SK-N-SH (cell line): Measurements from ENCODE around the gene CDSN. TPM values are rescaled to one million over a fixed set of nuclear protein-coding genes. Genes with fewer than 3 reads are reported as not detected.

Experiments
- CTCF ChIA-PET: fragments of 300-600, 350-600 bp; formaldehyde crosslinking; extraction: SDS; loops from one replicate; lab custom pipeline; 2021; lab: Yijun Ruan, JAX
- POLR2A ChIA-PET: fragments of 350-600 bp; sonication (Branson Sonifier 250); formaldehyde crosslinking; extraction: SDS; loops from one replicate; lab custom pipeline; 2020; ENCODE audit warnings: antibody characterized with exemption, inconsistent platforms; lab: Yijun Ruan, JAX
- DNase-seq: peaks from one replicate; pipeline ENCODE4 v3.0.0; 2012
- H2AFZ ChIP-seq: fragments of 200-600 bp; sonication (generic); 2 replicates; pipeline ENCODE4 v1.8.1; 2016; ENCODE audit warnings: antibody characterized with exemption, mild to moderate bottlenecking, low read depth
- H3F3A ChIP-seq: fragments of 200-600 bp; sonication (generic); replicated peaks from 2 replicates; pipeline ENCODE3; 2016; ENCODE audit warnings: antibody characterized with exemption, mild to moderate bottlenecking; ENCODE audit not compliant: insufficient read depth
- H3K27ac ChIP-seq, 2 experiments: fragments of 200-500 bp in 1 of 2; fragments of 200-600 bp in 1 of 2; sonication (Bioruptor generic) in 1 of 2; sonication (generic), shearing (Covaris generic) in 1 of 2; 2 replicates each; pipeline versions ENCODE4 v1.5.1 to v1.6.1; 2014 to 2016; ENCODE audit warnings: low read depth in 2 of 2, inconsistent platforms in 1 of 2, low read length in 1 of 2, mild to moderate bottlenecking in 1 of 2, mixed read lengths in 1 of 2
- H3K27me3 ChIP-seq: fragments of 200-600 bp; sonication (generic), shearing (Covaris generic); 2 replicates; pipeline ENCODE4 v1.6.1; 2016; ENCODE audit warnings: mixed run types; ENCODE audit not compliant: insufficient read depth
- H3K36me3 ChIP-seq, 2 experiments: fragments of 200-500 bp in 1 of 2; fragments of 200-600 bp in 1 of 2; sonication (Bioruptor generic) in 1 of 2; sonication (generic) in 1 of 2; replicated peaks in 1 of 2; 2 replicates each; pipeline versions ENCODE3 to v1.5.1; 2014 to 2016; ENCODE audit warnings: low read length in 1 of 2, mild to moderate bottlenecking in 1 of 2; ENCODE audit not compliant: insufficient read depth in 2 of 2, control insufficient read depth in 1 of 2
- H3K4me1 ChIP-seq, 2 experiments: fragments of 200-500 bp in 1 of 2; fragments of 200-600 bp in 1 of 2; sonication (Bioruptor generic) in 1 of 2; sonication (generic), shearing (Covaris generic) in 1 of 2; 2 replicates each; pipeline versions ENCODE4 v1.5.1 to v1.6.1; 2014 to 2016; ENCODE audit warnings: low read depth in 1 of 2, low read length in 1 of 2, mixed run types in 1 of 2; ENCODE audit not compliant: insufficient read depth in 2 of 2, control insufficient read depth in 1 of 2
- H3K4me2 ChIP-seq: fragments of 200-600 bp; sonication (generic), shearing (Covaris generic); 2 replicates; pipeline ENCODE4 v1.6.1; 2017; ENCODE audit warnings: mixed run types
- H3K4me3 ChIP-seq, 2 experiments: fragments of 200-500 bp in 1 of 2; fragments of 200-600 bp in 1 of 2; sonication (Bioruptor generic) in 1 of 2; sonication (generic), shearing (Covaris generic) in 1 of 2; 2 replicates each; pipeline versions ENCODE4 v1.5.1 to v1.8.1; 2014 to 2016; ENCODE audit warnings: low read depth in 2 of 2, inconsistent platforms in 1 of 2, low read length in 1 of 2, mild to moderate bottlenecking in 1 of 2, mixed read lengths in 1 of 2, moderate library complexity in 1 of 2
- H3K79me2 ChIP-seq: fragments of 200-600 bp; sonication (generic); 2 replicates; pipeline ENCODE4 v1.8.1; 2017; ENCODE audit warnings: mild to moderate bottlenecking; ENCODE audit not compliant: insufficient read depth
- H3K9ac ChIP-seq: fragments of 200-600 bp; sonication (generic); 2 replicates; pipeline ENCODE4 v1.6.1; 2017; ENCODE audit warnings: mixed run types
- H3K9me2 ChIP-seq: fragments of 200-600 bp; sonication (generic); 2 replicates; pipeline ENCODE4 v1.6.1; 2017; ENCODE audit warnings: mixed run types
- H3K9me3 ChIP-seq: fragments of 200-600 bp; sonication (generic); 2 replicates; pipeline ENCODE4 v1.6.1; 2017; ENCODE audit warnings: mixed run types, mild to moderate bottlenecking, moderate library complexity
- H4K20me1 ChIP-seq: fragments of 200-600 bp; sonication (generic); 2 replicates; pipeline ENCODE4 v1.6.1; 2017; ENCODE audit warnings: mild to moderate bottlenecking, mixed run types; ENCODE audit not compliant: insufficient read depth
- ELF1 ChIP-seq: IDR thresholded peaks from 2 replicates; pipeline ENCODE4 v1.4.0; 2012
- EZH2phosphoT487 ChIP-seq: fragments of 200-600 bp; sonication (generic); IDR thresholded peaks from 2 replicates; pipeline ENCODE4 v1.6.1; 2017; ENCODE audit warnings: low read depth, mixed run types, mild to moderate bottlenecking, antibody characterized with exemption, moderate library complexity, borderline replicate concordance
- FOXM1 ChIP-seq: IDR thresholded peaks from 2 replicates; pipeline ENCODE4 v1.4.0; 2012; ENCODE audit warnings: low read depth, mild to moderate bottlenecking
- MXI1 ChIP-seq: IDR thresholded peaks from 2 replicates; pipeline ENCODE4 v1.6.1; 2012; ENCODE audit warnings: mild to moderate bottlenecking, low read depth, low read length, improper control_type of control experiment
- NFIC ChIP-seq: IDR thresholded peaks from 2 replicates; pipeline ENCODE4 v1.4.0; 2012; ENCODE audit warnings: borderline replicate concordance
- NRF1 ChIP-seq: IDR thresholded peaks from 2 replicates; pipeline ENCODE4 v1.6.1; 2012; ENCODE audit warnings: low read depth, mild to moderate bottlenecking, low read length
- POLR2AphosphoS5 ChIP-seq: IDR thresholded peaks from 2 replicates; pipeline ENCODE4 v1.6.1; 2012; ENCODE audit warnings: low read depth, low read length
- TAF1 ChIP-seq: IDR thresholded peaks from 2 replicates; pipeline ENCODE4 v1.6.1; 2012; ENCODE audit warnings: low read depth, mild to moderate bottlenecking, low read length, moderate library complexity, borderline replicate concordance
- TCF12 ChIP-seq: IDR thresholded peaks from 2 replicates; pipeline ENCODE4 v1.4.0; 2012
- WGBS: methylation state at CpG from one replicate; pipeline ENCODE4 v1.1.6; 2017; ENCODE audit warnings: low lambda C conversion rate; 5-methylcytosine and 5-hydroxymethylcytosine counted together
- polyA plus RNA-seq, 3 experiments: library from polyadenylated mRNA; depleted of rRNA; stranded (reverse); fragments of >200 nt; gene quantifications; 2 replicates each; pipeline ENCODE4 v1.2.3, GENCODE V29; 2012
- TF ChIP-seq, protein P1 (sequence below): fragments of 200-600 bp; sonication (generic); IDR thresholded peaks from 2 replicates; pipeline ENCODE4 v1.6.1; 2017; ENCODE audit warnings: antibody characterized with exemption, mild to moderate bottlenecking, moderate library complexity
- TF ChIP-seq, protein P2 (sequence below): IDR thresholded peaks from 2 replicates; pipeline ENCODE4 v1.4.0; 2012; ENCODE audit warnings: low read depth, borderline replicate concordance
- TF ChIP-seq, protein P3 (sequence below): IDR thresholded peaks from 2 replicates; pipeline ENCODE4; 2012
- TF ChIP-seq, protein P4 (sequence below): IDR thresholded peaks from 2 replicates; pipeline ENCODE4 v1.6.1; 2012; ENCODE audit warnings: mild to moderate bottlenecking, low read depth, low read length, moderate library complexity
- TF ChIP-seq, protein P5 (sequence below): IDR thresholded peaks from 2 replicates; pipeline ENCODE4 v1.4.0; 2012; ENCODE audit warnings: low read depth

The CDSN gene
- polyA plus RNA-seq, 1 of the 3 experiments (the other 2 are of a cell fraction): 0.02 TPM

DNA sequence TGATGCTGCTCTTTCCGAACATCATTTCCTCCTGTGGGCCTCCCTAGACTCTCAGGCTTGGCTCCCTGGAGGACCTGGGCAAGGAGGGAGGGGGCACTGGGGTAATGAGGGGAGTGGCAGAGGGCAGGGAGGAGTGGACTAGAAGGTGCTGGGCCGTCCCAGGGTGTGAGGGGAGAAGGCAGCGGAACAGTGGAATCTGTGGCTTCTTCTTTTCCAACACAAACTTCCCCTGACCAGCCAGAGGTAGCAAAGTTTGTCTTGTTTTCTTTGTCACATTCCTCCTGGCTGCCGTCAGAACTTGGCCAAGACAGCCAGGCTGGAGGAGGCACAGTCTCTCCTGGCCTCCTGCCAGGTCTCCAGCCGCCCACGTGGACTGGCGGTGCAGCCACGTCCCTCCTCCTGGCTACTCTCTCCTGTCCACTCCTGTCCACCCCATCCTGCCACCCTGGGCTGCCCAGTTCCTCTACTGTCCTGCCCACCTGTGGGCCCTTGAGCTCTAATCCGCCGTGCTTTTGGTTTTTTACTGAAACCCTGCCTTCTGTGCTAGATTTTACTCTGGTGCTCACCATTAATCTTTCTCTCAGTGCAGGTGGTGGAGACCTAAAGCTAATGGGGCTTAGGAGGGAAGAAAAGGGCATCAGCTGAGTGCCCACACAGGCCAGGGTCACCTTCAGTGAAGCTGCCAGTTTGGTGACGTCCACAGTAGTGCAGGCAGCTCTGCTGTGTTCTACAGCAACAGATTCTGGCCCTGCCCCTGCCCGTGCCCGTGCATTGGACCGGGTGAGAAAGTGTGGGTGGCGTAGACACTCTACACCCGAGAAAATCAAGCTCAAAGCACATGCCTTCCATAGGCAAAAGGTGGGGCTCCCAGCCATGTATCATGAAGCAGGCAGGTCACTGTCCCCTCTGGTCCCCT, 2.8 kb upstream of the CDSN start:
- H3K27me3 ChIP-seq: no peaks in the 10 kb centered on the region
- 0 out of 2 replicates have a peak, but pooled peaks cover 3% of the 10 kb centered on the region for H4K20me1 ChIP-seq
- H3K9me2 ChIP-seq: no peaks in the 10 kb centered on the region
- peaks cover 3% of the 10 kb centered on the region for H3F3A ChIP-seq
- CTCF ChIA-PET: interaction anchor here (1.0 to 2.0 kb wide), 3 partner anchors 69 to 244 kb away, joined by 3 to 4 read pairs (median 4); no protein-coding TSS in a partner anchor
- no peak overlapping the region for H3K4me3 ChIP-seq
- H3K4me1 ChIP-seq: peaks cover 2 to 8% of the 10 kb centered on the region in 2 experiments; a peak in 2 of 4 replicates
- peak overlapping the region; percentile 21; the same call in 1 of the 2 replicates for H3K9ac ChIP-seq
- TF ChIP-seq NRF1 (no peak), TAF1 (no peak), NFIC (peak; percentile 95), TCF12 (peak; percentile 61; the same call in 1 of the 2 replicates), EZH2phosphoT487 (no peak), ELF1 (no peak), FOXM1 (no peak), MXI1 (peak; percentile 30; the same call in 1 of the 2 replicates), POLR2AphosphoS5 (peak; percentile 18; the same call in 1 of the 2 replicates)
- TF ChIP-seq, protein P1, sequence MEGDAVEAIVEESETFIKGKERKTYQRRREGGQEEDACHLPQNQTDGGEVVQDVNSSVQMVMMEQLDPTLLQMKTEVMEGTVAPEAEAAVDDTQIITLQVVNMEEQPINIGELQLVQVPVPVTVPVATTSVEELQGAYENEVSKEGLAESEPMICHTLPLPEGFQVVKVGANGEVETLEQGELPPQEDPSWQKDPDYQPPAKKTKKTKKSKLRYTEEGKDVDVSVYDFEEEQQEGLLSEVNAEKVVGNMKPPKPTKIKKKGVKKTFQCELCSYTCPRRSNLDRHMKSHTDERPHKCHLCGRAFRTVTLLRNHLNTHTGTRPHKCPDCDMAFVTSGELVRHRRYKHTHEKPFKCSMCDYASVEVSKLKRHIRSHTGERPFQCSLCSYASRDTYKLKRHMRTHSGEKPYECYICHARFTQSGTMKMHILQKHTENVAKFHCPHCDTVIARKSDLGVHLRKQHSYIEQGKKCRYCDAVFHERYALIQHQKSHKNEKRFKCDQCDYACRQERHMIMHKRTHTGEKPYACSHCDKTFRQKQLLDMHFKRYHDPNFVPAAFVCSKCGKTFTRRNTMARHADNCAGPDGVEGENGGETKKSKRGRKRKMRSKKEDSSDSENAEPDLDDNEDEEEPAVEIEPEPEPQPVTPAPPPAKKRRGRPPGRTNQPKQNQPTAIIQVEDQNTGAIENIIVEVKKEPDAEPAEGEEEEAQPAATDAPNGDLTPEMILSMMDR: no peak
- TF ChIP-seq, protein P2, sequence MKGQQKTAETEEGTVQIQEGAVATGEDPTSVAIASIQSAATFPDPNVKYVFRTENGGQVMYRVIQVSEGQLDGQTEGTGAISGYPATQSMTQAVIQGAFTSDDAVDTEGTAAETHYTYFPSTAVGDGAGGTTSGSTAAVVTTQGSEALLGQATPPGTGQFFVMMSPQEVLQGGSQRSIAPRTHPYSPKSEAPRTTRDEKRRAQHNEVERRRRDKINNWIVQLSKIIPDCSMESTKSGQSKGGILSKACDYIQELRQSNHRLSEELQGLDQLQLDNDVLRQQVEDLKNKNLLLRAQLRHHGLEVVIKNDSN: peak; percentile 69; the same call in 1 of the 2 replicates
- TF ChIP-seq, protein P3, sequence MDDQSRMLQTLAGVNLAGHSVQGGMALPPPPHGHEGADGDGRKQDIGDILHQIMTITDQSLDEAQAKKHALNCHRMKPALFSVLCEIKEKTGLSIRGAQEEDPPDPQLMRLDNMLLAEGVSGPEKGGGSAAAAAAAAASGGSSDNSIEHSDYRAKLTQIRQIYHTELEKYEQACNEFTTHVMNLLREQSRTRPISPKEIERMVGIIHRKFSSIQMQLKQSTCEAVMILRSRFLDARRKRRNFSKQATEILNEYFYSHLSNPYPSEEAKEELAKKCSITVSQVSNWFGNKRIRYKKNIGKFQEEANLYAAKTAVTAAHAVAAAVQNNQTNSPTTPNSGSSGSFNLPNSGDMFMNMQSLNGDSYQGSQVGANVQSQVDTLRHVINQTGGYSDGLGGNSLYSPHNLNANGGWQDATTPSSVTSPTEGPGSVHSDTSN: peak; percentile 40; the same call in 1 of the 2 replicates
- TF ChIP-seq, protein P4, sequence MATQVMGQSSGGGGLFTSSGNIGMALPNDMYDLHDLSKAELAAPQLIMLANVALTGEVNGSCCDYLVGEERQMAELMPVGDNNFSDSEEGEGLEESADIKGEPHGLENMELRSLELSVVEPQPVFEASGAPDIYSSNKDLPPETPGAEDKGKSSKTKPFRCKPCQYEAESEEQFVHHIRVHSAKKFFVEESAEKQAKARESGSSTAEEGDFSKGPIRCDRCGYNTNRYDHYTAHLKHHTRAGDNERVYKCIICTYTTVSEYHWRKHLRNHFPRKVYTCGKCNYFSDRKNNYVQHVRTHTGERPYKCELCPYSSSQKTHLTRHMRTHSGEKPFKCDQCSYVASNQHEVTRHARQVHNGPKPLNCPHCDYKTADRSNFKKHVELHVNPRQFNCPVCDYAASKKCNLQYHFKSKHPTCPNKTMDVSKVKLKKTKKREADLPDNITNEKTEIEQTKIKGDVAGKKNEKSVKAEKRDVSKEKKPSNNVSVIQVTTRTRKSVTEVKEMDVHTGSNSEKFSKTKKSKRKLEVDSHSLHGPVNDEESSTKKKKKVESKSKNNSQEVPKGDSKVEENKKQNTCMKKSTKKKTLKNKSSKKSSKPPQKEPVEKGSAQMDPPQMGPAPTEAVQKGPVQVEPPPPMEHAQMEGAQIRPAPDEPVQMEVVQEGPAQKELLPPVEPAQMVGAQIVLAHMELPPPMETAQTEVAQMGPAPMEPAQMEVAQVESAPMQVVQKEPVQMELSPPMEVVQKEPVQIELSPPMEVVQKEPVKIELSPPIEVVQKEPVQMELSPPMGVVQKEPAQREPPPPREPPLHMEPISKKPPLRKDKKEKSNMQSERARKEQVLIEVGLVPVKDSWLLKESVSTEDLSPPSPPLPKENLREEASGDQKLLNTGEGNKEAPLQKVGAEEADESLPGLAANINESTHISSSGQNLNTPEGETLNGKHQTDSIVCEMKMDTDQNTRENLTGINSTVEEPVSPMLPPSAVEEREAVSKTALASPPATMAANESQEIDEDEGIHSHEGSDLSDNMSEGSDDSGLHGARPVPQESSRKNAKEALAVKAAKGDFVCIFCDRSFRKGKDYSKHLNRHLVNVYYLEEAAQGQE: no peak
- TF ChIP-seq, protein P5, sequence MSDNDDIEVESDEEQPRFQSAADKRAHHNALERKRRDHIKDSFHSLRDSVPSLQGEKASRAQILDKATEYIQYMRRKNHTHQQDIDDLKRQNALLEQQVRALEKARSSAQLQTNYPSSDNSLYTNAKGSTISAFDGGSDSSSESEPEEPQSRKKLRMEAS: peak; percentile 91
- peak overlapping the region in 1 of 2 experiments; percentile 61; a peak in 2 of 4 replicates for H3K27ac ChIP-seq
- peaks cover 4% of the 10 kb centered on the region; the same call in 1 of the 2 replicates for H3K79me2 ChIP-seq
- peak; percentile 48 for DNase-seq
- POLR2A ChIA-PET: no interaction called here
- H3K36me3 ChIP-seq: no peaks in the 10 kb centered on the region
- H3K4me2 ChIP-seq: peak overlapping the region; percentile 75; the same call in 1 of the 2 replicates
- WGBS: 39% methylated on average over 16 of the region's 16 CpGs
- no peaks in the 10 kb centered on the region for H3K9me3 ChIP-seq
- no peak overlapping the region for H2AFZ ChIP-seq
